ENCODE measurements around the gene MAST4. TPM values are rescaled to one million over a fixed set of nuclear protein-coding genes. Genes with fewer than 3 reads are reported as not detected.

Gene MAST4
- total and polyA plus RNA-seq, 8 donors: 5.9 to 29.7 (median 10.0) TPM

DNA sequence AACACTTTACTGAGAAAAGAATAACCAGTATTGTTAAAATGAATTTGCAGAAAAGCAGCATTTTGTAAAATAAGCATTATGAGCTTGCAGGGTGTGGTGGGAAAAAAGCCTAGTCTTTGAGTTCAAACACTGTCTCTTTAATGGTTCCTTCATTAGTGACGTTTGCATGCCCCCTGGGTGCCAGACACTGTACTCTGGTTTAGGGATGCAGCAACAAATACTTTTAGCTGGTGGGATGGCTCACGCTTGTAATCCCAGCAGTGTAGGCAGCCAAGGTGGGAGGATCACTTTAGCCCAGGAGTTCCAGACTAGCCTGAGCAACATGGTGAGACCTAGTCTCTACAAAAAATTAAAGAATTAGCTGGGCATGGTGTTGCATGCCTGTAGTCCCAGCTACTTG is 62.3 kb downstream of the MAST4 start:
- WGBS, 2 donors: 78 to 80% methylated on average over 2 of the region's 2 CpGs
- ATAC-seq (no peak), DNase-seq (no peak), FAIRE-seq (no peak)
- H3K4me1 ChIP-seq: peaks cover 0 to 4% (median 0%) of the 10 kb centered on the region in 3 donors
- H3K36me3 ChIP-seq: no peaks in the 10 kb centered on the region
- no peaks in the 10 kb centered on the region for H3K27me3 ChIP-seq
- H3K27ac ChIP-seq: no peak overlapping the region
- no peaks in the 10 kb centered on the region for H3K9me3 ChIP-seq
- intact Hi-C loops (cut with DNase I): no loop called here
- H3K4me3 ChIP-seq: no peak overlapping the region
- TF ChIP-seq, protein P1, sequence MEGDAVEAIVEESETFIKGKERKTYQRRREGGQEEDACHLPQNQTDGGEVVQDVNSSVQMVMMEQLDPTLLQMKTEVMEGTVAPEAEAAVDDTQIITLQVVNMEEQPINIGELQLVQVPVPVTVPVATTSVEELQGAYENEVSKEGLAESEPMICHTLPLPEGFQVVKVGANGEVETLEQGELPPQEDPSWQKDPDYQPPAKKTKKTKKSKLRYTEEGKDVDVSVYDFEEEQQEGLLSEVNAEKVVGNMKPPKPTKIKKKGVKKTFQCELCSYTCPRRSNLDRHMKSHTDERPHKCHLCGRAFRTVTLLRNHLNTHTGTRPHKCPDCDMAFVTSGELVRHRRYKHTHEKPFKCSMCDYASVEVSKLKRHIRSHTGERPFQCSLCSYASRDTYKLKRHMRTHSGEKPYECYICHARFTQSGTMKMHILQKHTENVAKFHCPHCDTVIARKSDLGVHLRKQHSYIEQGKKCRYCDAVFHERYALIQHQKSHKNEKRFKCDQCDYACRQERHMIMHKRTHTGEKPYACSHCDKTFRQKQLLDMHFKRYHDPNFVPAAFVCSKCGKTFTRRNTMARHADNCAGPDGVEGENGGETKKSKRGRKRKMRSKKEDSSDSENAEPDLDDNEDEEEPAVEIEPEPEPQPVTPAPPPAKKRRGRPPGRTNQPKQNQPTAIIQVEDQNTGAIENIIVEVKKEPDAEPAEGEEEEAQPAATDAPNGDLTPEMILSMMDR (IDR thresholded peaks at IDR 0.05): no peak

DNA sequence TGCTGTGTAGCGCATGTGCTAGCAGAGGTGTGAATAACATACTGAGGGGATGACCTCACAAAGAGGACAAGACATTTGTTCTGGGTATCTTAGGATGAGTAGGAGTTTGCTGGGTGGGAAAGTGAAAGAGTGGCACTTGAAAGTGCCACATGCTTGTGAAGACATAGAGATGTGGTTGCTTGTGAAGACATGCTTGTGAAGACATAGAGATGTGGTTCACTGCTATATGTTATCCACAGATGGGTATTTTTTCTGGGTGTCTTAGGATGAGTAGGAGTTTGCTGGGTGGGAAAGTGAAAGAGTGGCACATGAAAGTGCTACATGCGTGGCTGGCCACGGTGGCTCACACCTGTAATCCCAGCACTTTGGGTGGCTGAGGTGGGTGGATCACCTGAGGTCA is 63.6 kb downstream of the MAST4 start:
- intact Hi-C loops (cut with DNase I): no loop called here
- DNase-seq (no peak), ATAC-seq (no peak), FAIRE-seq (no peak)
- Histone ChIP-seq H3K4me3 (no peak overlapping the region), H3K36me3 (no peaks in the 10 kb centered on the region), H3K27me3 (no peaks in the 10 kb centered on the region), H3K4me1 (peaks cover 0 to 4% (median 0%) of the 10 kb centered on the region in 3 donors), H3K27ac (no peak overlapping the region), H3K9me3 (no peaks in the 10 kb centered on the region)
- WGBS, 2 donors: 96 to 99% methylated on average over 3 of the region's 3 CpGs
- TF ChIP-seq, protein P1 (IDR thresholded peaks at IDR 0.05): no peak

DNA sequence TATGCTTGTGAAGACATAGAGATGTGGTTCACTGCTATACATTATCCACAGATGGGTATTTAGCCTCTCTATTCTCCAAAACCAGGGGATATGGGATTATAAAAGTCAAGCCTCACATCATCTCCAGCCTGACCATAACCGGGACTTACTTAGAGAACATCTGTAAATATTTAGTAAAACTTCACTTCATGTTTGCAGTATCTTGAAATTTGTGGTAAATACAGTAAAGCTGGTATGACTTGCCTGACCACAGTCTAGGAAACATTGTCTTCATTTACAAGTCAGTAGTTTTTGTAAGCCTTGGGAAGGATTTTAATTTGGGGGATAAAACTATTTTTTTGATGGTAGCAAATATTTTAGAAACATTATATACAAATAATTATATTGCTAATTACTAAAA is 64.2 kb downstream of the MAST4 start:
- Histone ChIP-seq H3K27me3 (no peaks in the 10 kb centered on the region), H3K27ac (no peak overlapping the region), H3K9me3 (no peaks in the 10 kb centered on the region), H3K4me1 (peaks cover 0 to 4% (median 0%) of the 10 kb centered on the region in 3 donors), H3K4me3 (no peak overlapping the region), H3K36me3 (no peaks in the 10 kb centered on the region)
- TF ChIP-seq, protein P1 (IDR thresholded peaks at IDR 0.05): no peak
- DNase-seq (no peak), FAIRE-seq (no peak), ATAC-seq (no peak)
- 83 to 90% methylated on average over 1 of the region's 1 CpG for WGBS, 2 donors
- intact Hi-C loops (cut with DNase I): no loop called here

DNA sequence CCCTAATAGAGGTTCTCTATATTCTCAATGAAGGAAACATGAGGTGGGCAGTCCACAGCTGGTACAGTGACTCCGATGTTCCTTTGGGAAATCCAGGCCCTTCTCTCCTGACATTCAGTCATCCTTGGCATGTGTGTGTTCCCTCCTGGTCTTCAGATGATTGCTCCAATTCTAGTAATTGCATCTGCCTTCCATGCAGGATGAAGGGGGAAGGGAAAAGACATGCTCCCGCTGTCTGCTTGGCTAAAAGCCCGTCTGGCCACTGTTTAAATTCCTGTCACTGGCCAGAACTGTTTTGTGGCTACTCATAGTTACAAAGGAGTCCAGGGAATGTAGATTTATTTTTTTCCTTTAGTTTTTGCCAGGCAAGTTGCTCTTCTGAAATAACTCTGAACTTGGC is 65.0 kb downstream of the MAST4 start:
- intact Hi-C loops (cut with DNase I): no loop called here
- Histone ChIP-seq H3K27ac (no peak overlapping the region), H3K4me3 (no peak overlapping the region), H3K9me3 (no peaks in the 10 kb centered on the region), H3K36me3 (no peaks in the 10 kb centered on the region), H3K27me3 (no peaks in the 10 kb centered on the region), H3K4me1 (peaks cover 0 to 4% (median 0%) of the 10 kb centered on the region in 3 donors)
- peak in 1 of 6 donors; percentile 4 for DNase-seq
- no peak for FAIRE-seq
- WGBS, 2 donors: 53 to 82% methylated on average over 3 of the region's 3 CpGs
- TF ChIP-seq, protein P1 (IDR thresholded peaks at IDR 0.05): no peak
- ATAC-seq: peak in 3 of 4 donors; percentile 41 to 63 (median 44)

DNA sequence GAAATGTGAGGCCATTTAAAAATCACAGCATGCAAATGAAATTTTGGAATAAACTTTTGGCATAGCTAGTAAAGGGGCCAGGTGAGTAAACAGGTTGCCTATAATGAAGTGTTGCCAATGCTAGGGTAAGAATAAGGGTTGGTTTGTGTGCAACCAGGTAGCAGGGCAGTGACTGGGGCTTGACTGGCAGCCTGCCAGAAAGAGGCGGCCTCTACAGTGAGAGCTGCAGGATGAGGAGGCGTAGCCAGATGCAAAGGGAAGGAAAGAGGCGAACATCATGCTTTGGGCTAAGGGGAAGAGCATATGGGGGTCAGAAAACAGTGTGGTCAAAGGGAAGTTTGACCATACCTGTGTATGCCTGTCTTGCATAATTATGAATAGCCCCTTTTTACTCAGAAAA is 70.6 kb downstream of the MAST4 start:
- Histone ChIP-seq H3K4me1 (peaks cover 0 to 19% (median 13%) of the 10 kb centered on the region in 3 donors), H3K4me3 (no peak overlapping the region), H3K27ac (no peak overlapping the region), H3K27me3 (no peaks in the 10 kb centered on the region), H3K9me3 (no peaks in the 10 kb centered on the region), H3K36me3 (no peaks in the 10 kb centered on the region)
- peak in 4 of 6 donors; percentile 22 to 70 (median 52) for DNase-seq
- FAIRE-seq: no peak
- no peak for ATAC-seq
- TF ChIP-seq, protein P1 (IDR thresholded peaks at IDR 0.05): no peak
- intact Hi-C loops (cut with DNase I): no loop called here
- 69 to 77% methylated on average over 3 of the region's 3 CpGs for WGBS, 2 donors

Data from pancreas (tissue), 10 donors.